Esophagus muscularis mucosa (tissue), 4 donors: ENCODE measurements around the gene GRAMD4. TPM values are rescaled to one million over a fixed set of nuclear protein-coding genes. Genes with fewer than 3 reads are reported as not detected.

Experiments used
- DNase-seq: peaks from one replicate; pipeline ENCODE4 v3.0.0-alpha.2; 2017; ENCODE audit errors: extremely low spot score
- H3K27ac ChIP-seq, 4 donors: fragments of 200-600 bp; sonication (generic); replicated peaks in 1 of 4; 1 replicate in 3 of 4; 2 replicates in 1 of 4; pipeline ENCODE4 v1.5.1; 2016 to 2019; ENCODE audit warnings: mild to moderate bottlenecking in 1 of 4
- H3K27me3 ChIP-seq, 4 donors: fragments of 200-600 bp; sonication (generic); one replicate each; pipeline versions ENCODE4 v1.5.1 to v1.6.0; 2016 to 2019
- H3K36me3 ChIP-seq, 4 donors: fragments of 200-600 bp; sonication (generic); one replicate each; pipeline ENCODE4 v1.5.1; 2016 to 2019
- H3K4me1 ChIP-seq, 4 donors: fragments of 200-600 bp; sonication (generic); one replicate each; pipeline ENCODE4 v1.5.1; 2016 to 2019
- H3K4me3 ChIP-seq, 4 donors: fragments of 200-600 bp; sonication (generic); 1 replicate in 2 of 4; 2 replicates in 2 of 4; pipeline ENCODE4 v1.5.1; 2016 to 2019; ENCODE audit warnings: mild to moderate bottlenecking in 4 of 4, moderate library complexity in 1 of 4
- H3K9me3 ChIP-seq, 4 donors: fragments of 200-600 bp; sonication (generic); 1 replicate in 3 of 4; 2 replicates in 1 of 4; pipeline ENCODE4 v1.5.1; 2016 to 2019
- EP300 ChIP-seq: sonication (generic); formaldehyde crosslinking; IDR thresholded peaks from one replicate; pipeline ENCODE4 v1.6.1; 2017; ENCODE audit warnings: antibody characterized with exemption
- POLR2A ChIP-seq: fragments of 450-650 bp; IDR thresholded peaks from one replicate; pipeline ENCODE4 v1.6.1; 2017; ENCODE audit warnings: antibody characterized with exemption, moderate library complexity, mild to moderate bottlenecking, low read depth
- POLR2AphosphoS5 ChIP-seq, 2 donors: sonication (generic); formaldehyde crosslinking; IDR thresholded peaks; one replicate each; pipeline ENCODE4 v1.6.1; 2017; ENCODE audit warnings: antibody characterized with exemption in 2 of 2
- whole genome bisulfite sequencing: methylation state at CpG from one replicate; pipeline ENCODE4 v1.1.5; 2018; 5-methylcytosine and 5-hydroxymethylcytosine counted together
- intact Hi-C: fragments of 100-400 bp; cut with DNase I; formaldehyde crosslinking; loops from one replicate; pipeline ENCODE4 v1.15.1; 2023
- total RNA-seq, 4 donors: library from RNA; depleted of rRNA; stranded (reverse); fragments of >200 nt; gene quantifications; one replicate each; pipeline versions ENCODE4 v1.1.0 to v1.2.1, GENCODE V29; 2016
- TF ChIP-seq, protein P1 (sequence below), 3 experiments: fragments of 200-600 bp in 2 of 3; fragments of 450-650 bp in 1 of 3; sonication (generic) in 2 of 3; IDR thresholded peaks; one replicate each; pipeline ENCODE4 v1.5.1; 2017 to 2019; ENCODE audit warnings: antibody characterized with exemption in 3 of 3, mild to moderate bottlenecking in 2 of 3, moderate library complexity in 1 of 3

Gene GRAMD4
- total RNA-seq, 4 donors from 2014 or later: 20.0 to 126 (median 63.8) TPM

DNA sequence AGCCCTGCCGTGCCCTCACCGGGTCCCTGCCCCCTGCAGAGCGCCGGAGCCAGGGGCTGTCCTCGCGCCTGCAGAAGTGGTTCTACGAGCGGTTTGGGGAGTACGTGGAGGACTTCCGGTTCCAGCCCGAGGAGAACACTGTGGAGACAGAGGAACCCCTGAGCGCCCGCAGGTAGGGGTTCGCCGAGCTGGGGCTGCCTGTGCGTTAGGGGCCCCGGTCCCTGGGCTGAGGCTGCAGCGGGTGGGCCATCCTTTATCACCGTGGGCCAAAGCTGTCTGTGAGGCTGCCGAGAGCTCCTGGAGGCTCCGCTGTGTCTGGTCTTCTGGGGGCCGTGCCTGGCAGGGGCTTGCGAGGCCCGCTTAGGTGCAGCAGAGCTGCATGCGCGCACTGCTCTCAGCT lies 42.8 kb downstream of the GRAMD4 start:
- Histone ChIP-seq H3K4me1 (peaks cover 0 to 15% (median 3%) of the 10 kb centered on the region in 4 donors), H3K36me3 (peaks cover 17 to 88% (median 79%) of the 10 kb centered on the region in 4 donors)

DNA sequence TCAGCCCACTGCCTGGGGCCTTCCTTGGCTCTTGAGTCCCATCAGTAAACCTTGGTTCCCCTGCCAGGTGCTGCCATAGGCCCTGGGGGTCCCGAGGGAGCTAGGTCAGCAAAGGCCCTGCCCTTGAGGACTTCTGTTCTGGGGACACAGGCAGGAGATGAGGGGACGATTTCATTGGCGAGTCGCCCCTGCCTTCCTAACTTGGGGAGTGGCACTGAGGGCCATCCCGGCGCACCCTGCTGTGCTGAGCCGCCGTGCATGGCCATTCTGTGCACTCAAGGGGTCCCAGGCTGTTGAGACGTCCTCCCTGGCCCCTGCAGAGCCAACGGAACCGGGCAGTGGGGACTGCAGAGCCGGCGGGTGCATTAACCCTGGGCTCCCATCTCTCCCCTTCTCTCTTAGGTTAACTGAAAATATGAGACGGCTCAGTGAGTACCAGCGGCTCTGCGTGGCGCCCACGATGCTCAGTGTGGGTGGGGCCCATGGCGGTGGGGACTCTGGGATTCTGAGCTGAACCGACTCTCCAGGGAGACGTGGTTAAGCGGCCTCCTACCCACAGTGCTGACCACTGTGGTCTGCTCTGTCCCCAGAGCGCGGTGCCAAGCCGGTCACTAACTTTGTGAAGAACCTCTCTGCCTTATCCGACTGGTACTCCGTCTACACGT lies 43.4 kb downstream of the GRAMD4 start:
- TF ChIP-seq POLR2A: no peak
- TF ChIP-seq, protein P1, sequence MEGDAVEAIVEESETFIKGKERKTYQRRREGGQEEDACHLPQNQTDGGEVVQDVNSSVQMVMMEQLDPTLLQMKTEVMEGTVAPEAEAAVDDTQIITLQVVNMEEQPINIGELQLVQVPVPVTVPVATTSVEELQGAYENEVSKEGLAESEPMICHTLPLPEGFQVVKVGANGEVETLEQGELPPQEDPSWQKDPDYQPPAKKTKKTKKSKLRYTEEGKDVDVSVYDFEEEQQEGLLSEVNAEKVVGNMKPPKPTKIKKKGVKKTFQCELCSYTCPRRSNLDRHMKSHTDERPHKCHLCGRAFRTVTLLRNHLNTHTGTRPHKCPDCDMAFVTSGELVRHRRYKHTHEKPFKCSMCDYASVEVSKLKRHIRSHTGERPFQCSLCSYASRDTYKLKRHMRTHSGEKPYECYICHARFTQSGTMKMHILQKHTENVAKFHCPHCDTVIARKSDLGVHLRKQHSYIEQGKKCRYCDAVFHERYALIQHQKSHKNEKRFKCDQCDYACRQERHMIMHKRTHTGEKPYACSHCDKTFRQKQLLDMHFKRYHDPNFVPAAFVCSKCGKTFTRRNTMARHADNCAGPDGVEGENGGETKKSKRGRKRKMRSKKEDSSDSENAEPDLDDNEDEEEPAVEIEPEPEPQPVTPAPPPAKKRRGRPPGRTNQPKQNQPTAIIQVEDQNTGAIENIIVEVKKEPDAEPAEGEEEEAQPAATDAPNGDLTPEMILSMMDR (IDR thresholded peaks at IDR 0.05): no peak
- TF ChIP-seq EP300: no peak
- TF ChIP-seq POLR2AphosphoS5 (IDR thresholded peaks at IDR 0.05): no peak
- H3K4me1 ChIP-seq: peaks cover 0 to 11% (median 4%) of the 10 kb centered on the region in 4 donors
- intact Hi-C loops: no loop called here
- H3K27ac ChIP-seq: no peak overlapping the region
- peaks cover 17 to 88% (median 80%) of the 10 kb centered on the region in 4 donors for H3K36me3 ChIP-seq
- H3K9me3 ChIP-seq: no peaks in the 10 kb centered on the region
- no peaks in the 10 kb centered on the region for H3K27me3 ChIP-seq
- WGBS: 94% methylated on average over 21 of the region's 28 CpGs
- DNase-seq: no peak
- no peak overlapping the region for H3K4me3 ChIP-seq

More for the DNA sequence above, 42.8 kb downstream of the GRAMD4 start:
- 96% methylated on average over 22 of the region's 26 CpGs for WGBS
- TF ChIP-seq POLR2A (no peak), EP300 (no peak), POLR2AphosphoS5 (IDR thresholded peaks at IDR 0.05) (no peak)
- TF ChIP-seq, protein P1 (IDR thresholded peaks at IDR 0.05): no peak
- no peak overlapping the region for H3K4me3 ChIP-seq
- H3K9me3 ChIP-seq: no peaks in the 10 kb centered on the region
- no peak overlapping the region for H3K27ac ChIP-seq
- H3K27me3 ChIP-seq: no peaks in the 10 kb centered on the region
- intact Hi-C loops: no loop called here
- DNase-seq: no peak

DNA sequence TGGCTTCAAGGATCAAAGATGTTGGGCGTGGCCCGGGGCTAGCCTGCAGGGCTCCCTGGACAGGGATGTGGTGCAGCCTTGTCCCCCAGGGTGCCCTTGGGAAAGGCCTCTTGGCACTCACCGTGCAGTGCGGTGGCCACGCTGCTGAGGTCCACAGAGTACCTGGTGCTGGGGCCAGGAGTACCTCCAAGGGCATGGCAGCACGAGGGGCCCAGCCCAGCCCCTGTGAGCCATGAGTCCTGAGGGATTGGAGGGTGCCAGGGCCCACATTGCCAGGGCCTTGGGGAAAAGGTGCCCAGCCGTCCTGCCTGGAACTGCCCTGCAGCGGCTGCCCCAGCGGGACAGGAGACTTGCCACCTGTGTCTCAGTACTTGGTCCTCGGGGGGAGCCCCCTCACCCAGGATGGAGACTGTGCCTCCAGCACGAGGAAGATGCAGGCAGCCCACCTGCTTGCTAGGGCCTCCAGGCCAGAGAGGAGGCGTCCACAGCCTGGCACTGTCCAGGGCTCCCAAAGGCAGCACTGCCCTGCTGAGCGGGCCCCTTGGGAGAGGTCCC lies 44.2 kb downstream of the GRAMD4 start:
- Histone ChIP-seq H3K4me1 (peaks cover 0 to 11% (median 4%) of the 10 kb centered on the region in 4 donors), H3K9me3 (no peaks in the 10 kb centered on the region), H3K27me3 (no peaks in the 10 kb centered on the region), H3K4me3 (no peak overlapping the region), H3K27ac (no peak overlapping the region), H3K36me3 (peaks cover 17 to 88% (median 80%) of the 10 kb centered on the region in 4 donors)
- intact Hi-C loops: no loop called here
- 87% methylated on average over 6 of the region's 13 CpGs for WGBS
- no peak for TF ChIP-seq POLR2A
- TF ChIP-seq, protein P1 (IDR thresholded peaks at IDR 0.05): no peak
- TF ChIP-seq POLR2AphosphoS5 (IDR thresholded peaks at IDR 0.05): no peak
- no peak for TF ChIP-seq EP300
- no peak for DNase-seq

GRCh38 chr22:46665151-46665695 lies 45.0 kb downstream of the GRAMD4 start:
- TF ChIP-seq POLR2A: no peak
- TF ChIP-seq POLR2AphosphoS5 (IDR thresholded peaks at IDR 0.05): no peak
- TF ChIP-seq, protein P1 (IDR thresholded peaks at IDR 0.05): no peak
- TF ChIP-seq EP300: no peak
- Histone ChIP-seq H3K27ac (no peak overlapping the region), H3K4me3 (no peak overlapping the region), H3K27me3 (no peaks in the 10 kb centered on the region), H3K4me1 (peaks cover 0 to 11% (median 4%) of the 10 kb centered on the region in 4 donors), H3K9me3 (no peaks in the 10 kb centered on the region), H3K36me3 (peaks cover 17 to 90% (median 80%) of the 10 kb centered on the region in 4 donors)
- intact Hi-C loops: no loop called here
- no peak for DNase-seq
- WGBS: 94% methylated on average over 19 of the region's 21 CpGs
